Kidney (tissue), 14 donors: ENCODE measurements around the gene ZNF304. TPM values are rescaled to one million over a fixed set of nuclear protein-coding genes. Genes with fewer than 3 reads are reported as not detected.
A peak's percentile ranks its signal among the peaks of the same experiment; 100 is the strongest.

Source experiments
- DNase-seq, 5 donors: peaks; one replicate each; pipeline ENCODE4 v3.0.0-alpha.2; 2013 to 2020
- FAIRE-seq: peaks from 2 replicates; lab custom pipeline; 2012; peaks lifted over from hg19 to GRCh38; lab: Jason Lieb, UNC
- H3K27ac ChIP-seq, 2 donors: one replicate each; pipeline ENCODE4 v1.7.0; 2013; ENCODE audit warnings: low read depth in 2 of 2, low read length in 2 of 2, inconsistent platforms in 1 of 2
- H3K27me3 ChIP-seq: one replicate; pipeline ENCODE4 v1.7.1; 2013; ENCODE audit warnings: low read length, inconsistent platforms; ENCODE audit not compliant: control insufficient read depth, insufficient read depth
- H3K36me3 ChIP-seq, 3 donors: one replicate each; pipeline versions ENCODE4 v1.7.0 to v1.7.1; 2013; ENCODE audit warnings: low read length in 3 of 3, control low read depth in 1 of 3, inconsistent platforms in 1 of 3; ENCODE audit not compliant: insufficient read depth in 3 of 3, control insufficient read depth in 2 of 3
- H3K4me1 ChIP-seq, 3 donors: one replicate each; pipeline versions ENCODE4 v1.7.0 to v1.7.1; 2013; ENCODE audit warnings: low read length in 3 of 3, inconsistent platforms in 1 of 3, low read depth in 1 of 3; ENCODE audit not compliant: control insufficient read depth in 2 of 3, insufficient read depth in 2 of 3
- H3K4me3 ChIP-seq, 3 donors: one replicate each; pipeline versions ENCODE4 v1.7.0 to v1.8.1; 2013; ENCODE audit warnings: low read length in 3 of 3, control low read depth in 1 of 3, inconsistent platforms in 1 of 3
- H3K9ac ChIP-seq, 3 donors: one replicate each; pipeline versions ENCODE4 v1.7.0 to v1.7.1; 2013; ENCODE audit warnings: low read length in 3 of 3, control low read depth in 1 of 3, inconsistent platforms in 1 of 3
- H3K9me3 ChIP-seq, 3 donors: one replicate each; pipeline versions ENCODE4 v1.7.0 to v1.7.1; 2013; ENCODE audit warnings: low read length in 3 of 3, control low read depth in 1 of 3, inconsistent platforms in 1 of 3; ENCODE audit not compliant: control insufficient read depth in 2 of 3, insufficient read depth in 1 of 3
- CTCF ChIP-seq: IDR thresholded peaks from 3 replicates; pipeline ENCODE4 v1.5.1; 2012; ENCODE audit warnings: mild to moderate bottlenecking, moderate library complexity, borderline replicate concordance; ENCODE audit not compliant: insufficient read depth; ENCODE audit errors: extremely low read depth
- intact Hi-C: fragments of 100-400 bp; cut with DNase I; formaldehyde crosslinking; loops from one replicate; pipeline ENCODE4 v1.11.1; 2022
- polyA plus RNA-seq: library from polyadenylated mRNA; stranded (reverse); fragments of 350-450 nt; fragmentation: Illumina TruSeq; extraction: RNeasy Lipid Tissue Mini Kit (QIAGEN cat#74804); gene quantifications from one replicate; pipeline ENCODE4 v1.2.3, GENCODE V29; 2014; ENCODE audit warnings: low read depth, low replicate concordance; ENCODE audit not compliant: insufficient read depth
- total RNA-seq: library from RNA; stranded (reverse); fragmentation: NEBNext Ultra II Directional; extraction: Animal tissue kit (Norgen Biotek cat#: 25700); gene quantifications from one replicate; pipeline ENCODE4 v1.2.1, GENCODE V29; 2021
- donor health status: control.
- donor health status: control.
- donor health status: control.
- donor health status: control.
- donor health status: control.
- donor health status: DM: yes; HTN: yes; CAD: no.
- donor health status: Normal renal cell carcinoma (clear cell type).

The ZNF304 gene
- total and polyA plus RNA-seq, 2 donors from 2014 or later, result 3.3 to 13.8 TPM

DNA sequence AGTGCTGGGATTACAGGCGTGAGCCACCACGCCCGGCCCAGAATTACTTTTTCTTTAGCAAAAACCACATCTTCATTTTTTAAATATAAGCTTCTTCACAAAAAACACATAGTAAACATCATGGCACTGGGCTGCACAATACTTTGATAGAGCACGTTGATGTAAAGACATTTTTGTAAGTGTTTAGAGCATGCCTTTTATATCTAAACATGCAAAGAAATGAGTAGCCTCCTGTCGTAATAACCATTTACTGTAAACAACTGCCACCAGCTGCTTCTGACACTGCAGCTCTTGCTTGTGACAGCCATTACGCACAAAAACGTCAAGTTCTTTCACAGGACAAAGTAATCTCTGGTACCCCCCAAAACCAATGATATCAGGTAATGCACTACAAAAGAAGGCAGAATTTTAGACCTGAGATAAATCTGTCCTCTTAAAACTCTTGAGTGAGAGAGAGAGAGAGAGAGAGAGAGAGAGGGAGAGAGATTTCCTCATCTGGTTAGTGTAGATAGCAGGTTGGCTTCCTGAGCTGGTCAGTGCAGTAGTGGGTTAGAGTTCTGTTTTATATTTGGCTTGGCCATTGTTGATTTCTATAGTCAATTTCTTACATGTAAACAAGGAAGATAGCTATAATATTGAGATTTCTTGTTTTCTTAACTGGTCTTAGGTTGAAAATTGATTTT lies 31.9 kb downstream of the ZNF304 start:
- intact Hi-C loops, result no loop called here
- Histone ChIP-seq H3K9me3 (peaks cover 0 to 6% (median 6%) of the 10 kb centered on the region in 3 donors), H3K4me3 (no peak overlapping the region), H3K9ac (no peak overlapping the region), H3K4me1 (no peaks in the 10 kb centered on the region), H3K36me3 (peaks cover 0 to 4% (median 2%) of the 10 kb centered on the region in 3 donors), H3K27ac (no peak overlapping the region), H3K27me3 (no peaks in the 10 kb centered on the region)
- no peak for FAIRE-seq
- no peak for TF ChIP-seq CTCF
- DNase-seq, result no peak

GRCh38 chr19:57389194-57389729 lies 38.2 kb downstream of the ZNF304 start:
- peak overlapping the region; percentile 69 to 95 for H3K27ac ChIP-seq
- DNase-seq (no peak), FAIRE-seq (no peak)
- no peaks in the 10 kb centered on the region for H3K9me3 ChIP-seq
- peaks cover 0 to 10% (median 0%) of the 10 kb centered on the region in 3 donors for H3K4me1 ChIP-seq
- H3K4me3 ChIP-seq, result peak overlapping the region; percentile 84 to 97 (median 89)
- intact Hi-C loops, result no loop called here
- H3K9ac ChIP-seq, result peak overlapping the region; percentile 31 to 91 (median 64)
- TF ChIP-seq CTCF, result no peak
- H3K36me3 ChIP-seq, result peaks cover 0 to 5% (median 5%) of the 10 kb centered on the region in 3 donors
- no peaks in the 10 kb centered on the region for H3K27me3 ChIP-seq

- peak within 1 kb of the TSS; percentile 77 to 97 (median 91) for H3K9ac ChIP-seq
- DNase-seq (peak; percentile 98 to 99 (median 99)), FAIRE-seq (peak; percentile 95)
- H3K36me3 ChIP-seq, result peaks cover 0 to 7% (median 5%) of the 10 kb centered on the region in 3 donors
- H3K9me3 ChIP-seq, result no peaks in the 10 kb centered on the region
- TF ChIP-seq CTCF, result peak; percentile 9
- peaks cover 0 to 10% (median 0%) of the 10 kb centered on the region in 3 donors for H3K4me1 ChIP-seq
- H3K27ac ChIP-seq, result peak within 1 kb of the TSS; percentile 89 to 95
- H3K4me3 ChIP-seq, result peak within 1 kb of the TSS; percentile 84 to 97 (median 89)
- no peaks in the 10 kb centered on the region for H3K27me3 ChIP-seq
- intact Hi-C loops, result no loop called here
These were observed 38.9 kb downstream of the ZNF304 start, which contains the start of gene ZNF548 for GRCh38 chr19:57389730-57390598. Gene ZNF548, plus strand, starts transcription at chr19:57389854. Its CDS starts 246 bp downstream, at chr19:57390100.
